Gastroesophageal sphincter (tissue), 3 donors: Measurements from ENCODE around the gene ADAMTS19.

Experiments
- EP300 ChIP-seq: sonication (generic); formaldehyde crosslinking; IDR thresholded peaks from one replicate; pipeline ENCODE4 v1.6.1; 2017; ENCODE audit warnings: antibody characterized with exemption, mild to moderate bottlenecking
- POLR2A ChIP-seq, 2 donors: fragments of 450-650 bp; IDR thresholded peaks; one replicate each; pipeline ENCODE4 v1.6.1; 2017; ENCODE audit warnings: antibody characterized with exemption in 2 of 2, mild to moderate bottlenecking in 2 of 2, moderate library complexity in 1 of 2
- POLR2AphosphoS5 ChIP-seq: sonication (generic); formaldehyde crosslinking; IDR thresholded peaks from one replicate; pipeline ENCODE4 v1.6.1; 2017; ENCODE audit warnings: antibody characterized with exemption
- TF ChIP-seq, protein P1 (sequence below), 4 experiments: fragments of 200-600 bp in 2 of 4; fragments of 450-650 bp in 2 of 4; sonication (generic) in 1 of 4; IDR thresholded peaks; one replicate each; pipeline ENCODE4 v1.5.1; 2017 to 2019; ENCODE audit warnings: antibody characterized with exemption in 4 of 4, mild to moderate bottlenecking in 2 of 4, moderate library complexity in 2 of 4

DNA sequence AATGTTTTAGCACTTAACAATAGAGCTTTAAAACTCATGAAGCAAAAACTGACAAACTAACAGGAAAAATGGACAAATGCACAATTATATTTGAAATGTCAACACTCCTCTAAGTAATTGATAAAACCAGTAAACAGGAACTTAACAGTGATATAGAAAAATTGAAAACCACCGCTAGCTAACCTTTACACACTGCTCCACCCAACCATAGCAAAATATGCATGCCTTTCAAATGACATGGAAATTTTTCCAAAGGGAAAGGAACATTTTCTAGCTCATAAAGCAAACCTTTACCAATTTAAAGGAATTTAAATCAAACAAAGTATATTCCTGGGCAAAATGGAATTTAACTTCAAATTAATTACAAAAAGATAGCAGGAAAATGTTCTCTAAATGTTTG lies 109.2 kb downstream of the ADAMTS19 start:
- TF ChIP-seq, protein P1, sequence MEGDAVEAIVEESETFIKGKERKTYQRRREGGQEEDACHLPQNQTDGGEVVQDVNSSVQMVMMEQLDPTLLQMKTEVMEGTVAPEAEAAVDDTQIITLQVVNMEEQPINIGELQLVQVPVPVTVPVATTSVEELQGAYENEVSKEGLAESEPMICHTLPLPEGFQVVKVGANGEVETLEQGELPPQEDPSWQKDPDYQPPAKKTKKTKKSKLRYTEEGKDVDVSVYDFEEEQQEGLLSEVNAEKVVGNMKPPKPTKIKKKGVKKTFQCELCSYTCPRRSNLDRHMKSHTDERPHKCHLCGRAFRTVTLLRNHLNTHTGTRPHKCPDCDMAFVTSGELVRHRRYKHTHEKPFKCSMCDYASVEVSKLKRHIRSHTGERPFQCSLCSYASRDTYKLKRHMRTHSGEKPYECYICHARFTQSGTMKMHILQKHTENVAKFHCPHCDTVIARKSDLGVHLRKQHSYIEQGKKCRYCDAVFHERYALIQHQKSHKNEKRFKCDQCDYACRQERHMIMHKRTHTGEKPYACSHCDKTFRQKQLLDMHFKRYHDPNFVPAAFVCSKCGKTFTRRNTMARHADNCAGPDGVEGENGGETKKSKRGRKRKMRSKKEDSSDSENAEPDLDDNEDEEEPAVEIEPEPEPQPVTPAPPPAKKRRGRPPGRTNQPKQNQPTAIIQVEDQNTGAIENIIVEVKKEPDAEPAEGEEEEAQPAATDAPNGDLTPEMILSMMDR (IDR thresholded peaks at IDR 0.05) = no peak
- TF ChIP-seq EP300 = no peak
- TF ChIP-seq POLR2A (IDR thresholded peaks at IDR 0.05) = no peak
- no peak for TF ChIP-seq POLR2AphosphoS5
